NOMO-1 treated with dmso at 0.1 percent for 144 hours (cell line): ENCODE results near the gene TEX22.

Experiments
- DNase-seq: peaks from one replicate; lab custom pipeline; 2025; ENCODE audit not compliant: unreplicated experiment; lab: John Stamatoyannopoulos, UW

The TEX22 gene

DNA sequence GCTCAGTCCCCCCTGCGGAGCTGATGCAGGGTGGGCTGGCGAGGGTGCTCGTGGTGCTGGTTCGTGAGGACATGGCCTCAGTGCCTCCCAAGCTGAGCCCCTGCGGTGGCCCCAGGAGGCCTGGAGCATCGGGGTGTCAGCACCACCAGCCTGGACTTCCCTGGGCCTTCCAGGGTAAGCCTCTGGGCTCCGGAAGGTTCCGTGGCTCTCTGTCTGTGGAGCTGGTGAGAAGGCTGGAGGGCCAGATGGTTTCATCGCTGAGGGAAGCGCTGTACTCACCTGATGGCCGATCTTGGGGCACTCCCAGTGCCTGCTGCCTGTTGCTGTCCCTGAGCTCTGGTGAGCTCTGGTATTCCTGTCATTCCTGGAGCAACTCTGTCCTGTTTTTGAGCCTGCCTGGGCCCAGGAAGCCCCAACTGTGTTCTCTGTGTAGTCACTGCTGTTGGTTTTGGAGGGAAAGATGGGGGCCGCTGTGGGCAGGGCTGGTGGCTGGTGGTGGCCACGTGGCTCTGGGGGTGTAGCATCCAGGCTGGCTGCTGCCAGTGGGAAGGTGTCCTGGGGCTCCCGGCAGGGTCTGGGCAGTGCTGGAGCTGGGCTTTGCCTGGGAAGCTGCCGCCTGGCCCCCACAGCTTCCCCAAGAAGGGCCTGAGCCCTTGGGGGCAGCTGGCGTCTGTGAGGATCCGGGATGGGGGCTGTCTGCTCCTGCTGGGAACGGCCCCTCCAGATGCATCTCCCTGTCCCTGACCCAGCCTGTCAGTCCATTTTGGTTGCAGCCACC, 39.6 kb downstream of the TEX22 start:
- DNase-seq: no peak

GRCh38 chr14:105439179-105439578, 40.8 kb downstream of the TEX22 start:
- DNase-seq: no peak

- DNase-seq: no peak
Observed at GRCh38 chr14:105439710-105440553, 41.6 kb downstream of the TEX22 start.

- DNase-seq: no peak
Observed at GRCh38 chr14:105440554-105440900, 42.2 kb downstream of the TEX22 start.

DNA sequence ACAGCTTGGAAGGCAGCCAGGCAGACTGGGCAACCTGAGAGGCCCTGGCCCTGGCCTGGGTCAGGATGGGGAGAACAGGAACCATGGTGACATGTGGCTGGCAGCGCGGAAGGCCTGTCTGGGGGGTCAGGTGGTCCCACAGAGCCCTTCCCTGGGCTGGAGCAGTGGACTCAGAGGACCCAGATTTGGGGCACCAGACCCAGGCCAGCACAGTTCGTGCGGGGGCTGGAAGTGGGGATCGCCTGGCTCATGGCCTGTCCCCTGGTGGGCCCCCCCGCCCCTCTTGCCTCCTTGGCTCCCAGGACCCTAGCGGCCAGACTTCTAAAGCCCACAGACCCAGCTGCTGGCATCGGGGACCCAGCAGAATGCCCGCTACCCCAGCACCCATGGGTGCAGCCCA, 42.7 kb downstream of the TEX22 start:
- no peak for DNase-seq

DNA sequence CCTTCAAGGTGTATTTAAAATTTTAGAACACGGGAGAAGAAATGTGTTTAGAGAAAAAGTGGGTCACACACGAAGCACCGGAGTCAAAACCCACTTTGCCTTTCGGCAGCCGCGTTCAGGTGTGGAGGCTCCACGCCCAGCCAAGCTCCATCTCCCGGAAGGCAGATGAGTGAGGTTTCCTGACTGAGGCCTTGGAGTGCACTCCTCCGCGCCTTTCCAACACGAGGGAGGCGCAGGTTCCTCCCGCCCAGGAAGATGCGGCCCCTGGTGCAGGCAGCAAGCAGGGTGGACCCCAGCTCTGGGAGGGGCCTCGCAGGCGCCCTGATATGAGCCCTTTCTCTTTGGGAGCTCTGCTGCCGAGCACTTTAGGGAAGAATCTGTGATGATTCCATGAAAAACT, 43.8 kb downstream of the TEX22 start:
- no peak for DNase-seq

- no peak for DNase-seq
Observed at GRCh38 chr14:105442834-105443233, 44.5 kb downstream of the TEX22 start.

DNA sequence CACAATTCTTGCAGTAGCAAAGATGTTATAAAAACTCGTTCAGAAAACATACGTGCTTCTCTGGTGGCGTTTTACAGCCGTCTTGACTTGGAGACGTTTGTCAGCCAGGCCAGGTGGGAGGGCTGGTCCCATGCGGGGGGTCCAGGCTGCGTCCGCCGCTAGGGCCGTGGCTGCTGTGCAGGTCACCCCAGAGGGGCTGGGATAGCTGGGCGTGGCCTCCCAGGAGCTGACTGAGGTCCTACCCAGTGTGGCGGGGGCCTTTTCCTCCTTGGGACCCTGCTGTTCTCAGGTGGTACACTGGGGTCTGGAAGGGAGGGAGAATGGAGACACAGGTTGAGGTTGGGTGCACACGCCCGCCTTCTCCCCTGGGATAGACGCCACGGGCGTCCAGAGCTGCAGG, 46.5 kb downstream of the TEX22 start:
- DNase-seq: no peak

- DNase-seq: no peak
Observed at GRCh38 chr14:105445290-105445689, 47.0 kb downstream of the TEX22 start.

- no peak for DNase-seq
Observed at GRCh38 chr14:105445901-105446845, 47.8 kb downstream of the TEX22 start.

DNA sequence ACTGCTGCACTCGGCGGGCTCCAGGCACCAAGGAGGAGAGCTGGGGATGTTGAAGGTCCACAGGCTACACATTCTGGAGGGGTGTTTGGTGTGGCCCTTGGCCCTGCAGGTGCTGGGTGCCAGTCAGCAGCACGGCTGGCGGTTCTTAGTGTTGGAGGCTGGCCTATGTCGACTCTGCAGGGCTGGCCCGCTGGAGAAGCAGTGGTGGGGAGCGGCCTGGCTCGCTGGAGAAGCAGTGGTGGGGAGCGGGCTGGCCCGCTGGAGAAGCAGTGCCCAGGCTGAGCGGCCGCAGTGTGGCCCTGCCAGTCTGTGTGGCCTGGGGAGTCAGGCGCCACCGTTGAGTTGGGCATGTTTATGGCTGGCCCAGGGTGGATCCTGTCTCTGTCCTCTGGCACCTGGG, 48.6 kb downstream of the TEX22 start:
- DNase-seq: no peak

GRCh38 chr14:105447651-105448640, 49.6 kb downstream of the TEX22 start:
- no peak for DNase-seq

GRCh38 chr14:105448706-105449111, 50.4 kb downstream of the TEX22 start:
- DNase-seq: no peak

GRCh38 chr14:105449276-105450122, 51.2 kb downstream of the TEX22 start:
- no peak for DNase-seq

DNA sequence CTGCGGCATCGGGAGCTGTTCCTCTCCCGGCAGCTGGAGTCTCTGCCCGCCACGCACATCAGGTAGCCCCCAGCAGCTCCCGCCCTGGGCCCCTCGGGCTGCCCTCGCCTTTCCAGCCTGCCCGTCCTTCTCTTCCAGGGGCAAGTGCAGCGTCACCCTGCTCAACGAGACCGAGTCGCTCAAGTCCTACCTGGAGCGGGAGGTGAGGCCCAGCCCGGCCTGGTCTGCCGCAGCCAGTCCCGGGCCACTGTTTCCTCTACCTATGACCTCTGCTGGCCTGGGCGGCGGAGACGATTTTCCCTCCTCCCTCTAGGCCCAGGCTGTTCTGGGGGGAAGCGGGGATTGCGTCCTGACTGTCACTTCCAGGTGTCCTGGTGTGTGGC, 51.8 kb downstream of the TEX22 start:
- DNase-seq: no peak

DNA sequence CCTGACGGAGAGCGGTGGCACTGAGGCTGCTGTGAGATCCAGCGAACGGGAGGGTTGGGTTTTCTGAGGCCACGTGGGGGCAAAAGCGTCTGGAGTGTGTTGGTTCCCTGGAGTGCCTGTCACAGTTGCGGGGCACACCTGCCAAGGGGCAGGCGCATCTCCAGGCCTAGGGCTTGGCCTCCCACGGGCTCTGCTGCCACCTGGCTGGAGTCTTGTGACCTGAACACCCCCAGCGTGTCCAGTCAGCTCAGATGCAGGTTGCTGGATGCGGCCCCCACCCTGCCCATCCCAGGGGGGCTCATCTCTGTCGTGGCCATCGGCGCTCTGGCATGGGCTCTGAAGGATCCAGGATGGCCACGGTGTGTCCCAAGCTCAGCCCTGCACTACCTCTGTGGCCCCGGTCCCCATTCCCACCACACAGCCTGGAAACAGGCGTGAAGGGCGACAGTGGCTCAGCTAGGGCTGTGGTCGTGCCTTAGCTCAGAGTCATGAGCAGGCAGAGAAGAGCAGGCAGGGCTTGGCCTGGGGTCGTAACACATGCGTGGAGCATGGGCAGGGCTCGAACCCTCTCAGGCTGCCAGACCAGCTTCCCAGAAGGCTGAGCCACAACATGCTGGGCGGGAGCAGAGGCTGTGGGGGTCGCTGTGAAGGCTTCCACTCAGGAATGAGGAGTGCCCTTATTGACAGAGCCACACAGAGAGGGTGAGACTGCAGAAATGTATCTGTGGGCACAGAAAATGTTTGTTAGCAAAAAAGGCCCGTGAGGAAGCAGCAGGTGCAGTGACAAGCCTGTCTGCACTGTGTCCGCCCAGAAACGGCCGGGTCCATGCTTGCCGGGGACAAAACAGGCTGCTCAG, 52.8 kb downstream of the TEX22 start:
- no peak for DNase-seq

DNA sequence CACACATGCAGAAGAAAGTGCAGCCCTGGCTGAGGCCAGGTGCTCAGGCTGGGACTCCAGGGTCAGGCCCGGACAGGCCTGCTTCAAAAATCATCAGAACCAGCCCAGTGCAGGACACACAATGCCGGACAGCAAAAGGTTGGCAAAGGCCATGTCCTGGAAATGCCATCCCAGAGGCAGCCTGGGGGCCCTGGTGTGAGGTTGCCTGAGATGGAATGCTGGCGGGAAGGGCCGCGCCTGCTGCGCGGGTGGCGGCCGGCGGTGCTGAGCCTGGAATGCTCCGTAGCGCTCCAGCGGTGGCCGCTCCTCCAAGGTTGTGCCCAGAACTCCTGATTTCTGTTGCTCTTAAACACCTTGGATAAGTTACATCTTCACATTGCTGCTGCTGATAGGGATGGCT, 54.6 kb downstream of the TEX22 start:
- no peak for DNase-seq

DNA sequence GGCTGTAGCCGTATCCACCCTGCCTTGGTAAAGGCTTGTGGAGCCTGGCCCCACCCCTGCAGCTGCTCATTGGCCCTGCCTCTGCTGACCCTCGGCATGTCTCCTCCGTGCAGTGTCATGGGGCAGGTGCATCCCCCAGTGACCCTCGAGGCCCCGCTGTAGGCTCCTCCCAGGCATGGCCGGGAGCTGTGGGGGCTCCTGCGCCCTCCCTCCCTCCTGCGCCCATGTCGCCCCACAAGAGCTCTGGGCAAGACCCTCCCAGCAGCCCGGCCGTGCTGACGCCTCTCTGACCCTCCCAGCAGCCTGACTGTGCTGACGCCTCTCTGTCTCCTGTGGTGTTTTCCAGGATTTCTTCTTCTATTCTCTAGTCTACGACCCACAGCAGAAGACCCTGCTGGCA, 55.5 kb downstream of the TEX22 start:
- DNase-seq: no peak
